Ishikawa (cell line): Measurements from ENCODE around the gene ESR1.

Source experiments
- CEBPB ChIP-seq: IDR thresholded peaks from 2 replicates; pipeline ENCODE4 v1.6.1; 2012
- EGR1 ChIP-seq: IDR thresholded peaks from 2 replicates; pipeline ENCODE4 v1.6.1; 2012
- EP300 ChIP-seq: IDR thresholded peaks from 2 replicates; pipeline ENCODE4 v1.6.1; 2012; ENCODE audit warnings: borderline replicate concordance
- MAX ChIP-seq: IDR thresholded peaks from 2 replicates; pipeline ENCODE4 v1.6.1; 2012
- NFIC ChIP-seq: IDR thresholded peaks from 2 replicates; pipeline ENCODE4 v1.6.1; 2012
- TAF1 ChIP-seq: IDR thresholded peaks from 2 replicates; pipeline ENCODE4 v1.6.1; 2012; ENCODE audit warnings: low read depth, mild to moderate bottlenecking
- TCF12 ChIP-seq: IDR thresholded peaks from 2 replicates; pipeline ENCODE4 v1.6.1; 2012; ENCODE audit warnings: low read depth
- YY1 ChIP-seq: IDR thresholded peaks from 2 replicates; pipeline ENCODE4 v1.6.1; 2012; ENCODE audit warnings: low read depth
- TF ChIP-seq, protein P1 (sequence below): IDR thresholded peaks from 2 replicates; pipeline ENCODE4 v1.6.1; 2012; ENCODE audit warnings: low read depth, mild to moderate bottlenecking

- TF ChIP-seq EP300 (no peak), NFIC (no peak), YY1 (no peak), EGR1 (no peak), MAX (no peak), TAF1 (no peak), CEBPB (no peak), TCF12 (no peak)
- TF ChIP-seq, protein P1, sequence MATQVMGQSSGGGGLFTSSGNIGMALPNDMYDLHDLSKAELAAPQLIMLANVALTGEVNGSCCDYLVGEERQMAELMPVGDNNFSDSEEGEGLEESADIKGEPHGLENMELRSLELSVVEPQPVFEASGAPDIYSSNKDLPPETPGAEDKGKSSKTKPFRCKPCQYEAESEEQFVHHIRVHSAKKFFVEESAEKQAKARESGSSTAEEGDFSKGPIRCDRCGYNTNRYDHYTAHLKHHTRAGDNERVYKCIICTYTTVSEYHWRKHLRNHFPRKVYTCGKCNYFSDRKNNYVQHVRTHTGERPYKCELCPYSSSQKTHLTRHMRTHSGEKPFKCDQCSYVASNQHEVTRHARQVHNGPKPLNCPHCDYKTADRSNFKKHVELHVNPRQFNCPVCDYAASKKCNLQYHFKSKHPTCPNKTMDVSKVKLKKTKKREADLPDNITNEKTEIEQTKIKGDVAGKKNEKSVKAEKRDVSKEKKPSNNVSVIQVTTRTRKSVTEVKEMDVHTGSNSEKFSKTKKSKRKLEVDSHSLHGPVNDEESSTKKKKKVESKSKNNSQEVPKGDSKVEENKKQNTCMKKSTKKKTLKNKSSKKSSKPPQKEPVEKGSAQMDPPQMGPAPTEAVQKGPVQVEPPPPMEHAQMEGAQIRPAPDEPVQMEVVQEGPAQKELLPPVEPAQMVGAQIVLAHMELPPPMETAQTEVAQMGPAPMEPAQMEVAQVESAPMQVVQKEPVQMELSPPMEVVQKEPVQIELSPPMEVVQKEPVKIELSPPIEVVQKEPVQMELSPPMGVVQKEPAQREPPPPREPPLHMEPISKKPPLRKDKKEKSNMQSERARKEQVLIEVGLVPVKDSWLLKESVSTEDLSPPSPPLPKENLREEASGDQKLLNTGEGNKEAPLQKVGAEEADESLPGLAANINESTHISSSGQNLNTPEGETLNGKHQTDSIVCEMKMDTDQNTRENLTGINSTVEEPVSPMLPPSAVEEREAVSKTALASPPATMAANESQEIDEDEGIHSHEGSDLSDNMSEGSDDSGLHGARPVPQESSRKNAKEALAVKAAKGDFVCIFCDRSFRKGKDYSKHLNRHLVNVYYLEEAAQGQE: no peak
Measured at GRCh38 chr6:152099446-152100182, 292.1 kb downstream of the ESR1 start.
